Measurements from ENCODE around the gene CALML5.

CALML5 gene

GRCh38 chr10:5499493-5500140, at the start of gene CALML5:
Gene CALML5 (minus strand): TSS chr10:5499570. CDS start chr10:5499438, 132 bp downstream.
- DNase-seq (ENCODE audit: low read depth in 2 of 2) = no peak

GRCh38 chr10:5547931-5548660, 48.7 kb upstream of the CALML5 start:
- DNase-seq (ENCODE audit: low read depth in 2 of 2) = no peak

- no peak for DNase-seq (ENCODE audit: low read depth in 2 of 2)
Observed at GRCh38 chr10:5547681-5547930, 48.2 kb upstream of the CALML5 start.

- DNase-seq (ENCODE audit: low read depth in 2 of 2) = no peak
Observed at GRCh38 chr10:5546891-5547680, 47.7 kb upstream of the CALML5 start.

GRCh38 chr10:5545778-5546710, 46.7 kb upstream of the CALML5 start:
- no peak for DNase-seq (ENCODE audit: low read depth in 2 of 2)

GRCh38 chr10:5545426-5545777, 46.0 kb upstream of the CALML5 start:
- no peak for DNase-seq (ENCODE audit: low read depth in 2 of 2)

GRCh38 chr10:5545011-5545410, 45.6 kb upstream of the CALML5 start:
- no peak for DNase-seq (ENCODE audit: low read depth in 2 of 2)

GRCh38 chr10:5544216-5544805, 44.9 kb upstream of the CALML5 start:
- no peak for DNase-seq (ENCODE audit: low read depth in 2 of 2)

- no peak for DNase-seq (ENCODE audit: low read depth in 2 of 2)
Observed at GRCh38 chr10:5543623-5544022, 44.3 kb upstream of the CALML5 start.

- DNase-seq (ENCODE audit: low read depth in 2 of 2) = no peak
Observed at GRCh38 chr10:5542100-5542499, 42.7 kb upstream of the CALML5 start.

GRCh38 chr10:5540891-5541290, 41.5 kb upstream of the CALML5 start:
- no peak for DNase-seq (ENCODE audit: low read depth in 2 of 2)

- no peak for DNase-seq (ENCODE audit: low read depth in 2 of 2)
Observed at GRCh38 chr10:5540080-5540479, 40.7 kb upstream of the CALML5 start.

- no peak for DNase-seq (ENCODE audit: low read depth in 2 of 2)
Observed at GRCh38 chr10:5538892-5539651, 39.7 kb upstream of the CALML5 start.

- no peak for DNase-seq (ENCODE audit: low read depth in 2 of 2)
Observed at GRCh38 chr10:5538446-5538845, 39.1 kb upstream of the CALML5 start.

- DNase-seq (ENCODE audit: low read depth in 2 of 2) = no peak
Observed at GRCh38 chr10:5537684-5538083, 38.3 kb upstream of the CALML5 start.

- DNase-seq (ENCODE audit: low read depth in 2 of 2) = no peak
Observed at GRCh38 chr10:5536486-5537081, 37.2 kb upstream of the CALML5 start.

GRCh38 chr10:5534880-5535856, 35.8 kb upstream of the CALML5 start:
- no peak for DNase-seq (ENCODE audit: low read depth in 2 of 2)

- DNase-seq (ENCODE audit: low read depth in 2 of 2) = no peak
Observed at GRCh38 chr10:5534051-5534821, 34.9 kb upstream of the CALML5 start.
